Osteocyte (in vitro differentiated cells): Measurements from ENCODE around the gene ARMH2. TPM values are rescaled to one million over a fixed set of nuclear protein-coding genes. Genes with fewer than 3 reads are reported as not detected.

Experiments
- DNase-seq: peaks from one replicate; pipeline ENCODE4 v3.0.0; 2021; ENCODE audit warnings: mixed read lengths; ENCODE audit not compliant: unreplicated experiment; ENCODE audit errors: extremely low spot score
- H3K27ac Mint-ChIP-seq: one replicate; pipeline ENCODE4 v1.8.0; 2021; ENCODE audit warnings: mild to moderate bottlenecking, mixed read lengths; ENCODE audit not compliant: unreplicated experiment
- H3K27me3 Mint-ChIP-seq: one replicate; pipeline ENCODE4 v1.8.0; 2021; ENCODE audit warnings: mixed read lengths; ENCODE audit not compliant: unreplicated experiment
- H3K36me3 Mint-ChIP-seq: one replicate; pipeline ENCODE4 v1.8.0; 2021; ENCODE audit warnings: mixed read lengths; ENCODE audit not compliant: unreplicated experiment
- H3K4me1 Mint-ChIP-seq: one replicate; pipeline ENCODE4 v1.8.0; 2021; ENCODE audit warnings: mixed read lengths; ENCODE audit not compliant: unreplicated experiment
- H3K4me3 Mint-ChIP-seq: one replicate; pipeline ENCODE4 v1.8.0; 2021; ENCODE audit warnings: mild to moderate bottlenecking, moderate library complexity, mixed read lengths; ENCODE audit not compliant: unreplicated experiment
- H3K9me3 Mint-ChIP-seq: one replicate; pipeline ENCODE4 v1.8.0; 2021; ENCODE audit warnings: mixed read lengths; ENCODE audit not compliant: unreplicated experiment
- total RNA-seq: library from RNA; stranded (reverse); gene quantifications from 2 replicates; pipeline ENCODE4 v1.2.1, GENCODE V29; 2021
- TF ChIP-seq, protein P1 (sequence below): fragments of 200-600 bp; sonication (generic); IDR thresholded peaks from 2 replicates; pipeline ENCODE4 v1.5.0; 2021; ENCODE audit warnings: antibody characterized with exemption, mild to moderate bottlenecking, moderate library complexity

The ARMH2 gene
- total RNA-seq, 1 donor from 2014 or later = not detected

DNA sequence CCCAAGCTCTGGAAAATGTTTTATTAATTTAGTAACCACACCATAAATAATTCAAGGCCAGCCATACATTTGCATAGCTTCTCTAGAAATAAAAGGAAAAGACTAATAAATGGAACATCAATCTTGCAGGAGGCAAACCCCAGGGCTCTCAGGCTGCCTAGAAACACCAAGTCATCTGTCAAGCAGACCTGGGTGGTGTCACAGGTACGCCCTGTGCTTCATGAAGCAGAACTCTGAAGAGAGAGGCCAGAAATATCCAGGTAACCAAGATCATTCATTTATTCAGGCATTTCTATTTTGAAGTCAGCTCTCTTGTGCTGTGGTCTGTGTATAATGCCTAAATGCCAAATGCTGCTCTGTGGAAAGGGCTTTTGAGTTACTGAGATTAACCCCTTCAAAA, 45.3 kb upstream of the ARMH2 start:
- Mint-ChIP-seq H3K27ac (no peak overlapping the region), H3K4me3 (no peak overlapping the region), H3K36me3 (peaks cover 14% of the 10 kb centered on the region), H3K9me3 (no peaks in the 10 kb centered on the region), H3K4me1 (peaks cover 3% of the 10 kb centered on the region), H3K27me3 (no peaks in the 10 kb centered on the region)
- TF ChIP-seq, protein P1, sequence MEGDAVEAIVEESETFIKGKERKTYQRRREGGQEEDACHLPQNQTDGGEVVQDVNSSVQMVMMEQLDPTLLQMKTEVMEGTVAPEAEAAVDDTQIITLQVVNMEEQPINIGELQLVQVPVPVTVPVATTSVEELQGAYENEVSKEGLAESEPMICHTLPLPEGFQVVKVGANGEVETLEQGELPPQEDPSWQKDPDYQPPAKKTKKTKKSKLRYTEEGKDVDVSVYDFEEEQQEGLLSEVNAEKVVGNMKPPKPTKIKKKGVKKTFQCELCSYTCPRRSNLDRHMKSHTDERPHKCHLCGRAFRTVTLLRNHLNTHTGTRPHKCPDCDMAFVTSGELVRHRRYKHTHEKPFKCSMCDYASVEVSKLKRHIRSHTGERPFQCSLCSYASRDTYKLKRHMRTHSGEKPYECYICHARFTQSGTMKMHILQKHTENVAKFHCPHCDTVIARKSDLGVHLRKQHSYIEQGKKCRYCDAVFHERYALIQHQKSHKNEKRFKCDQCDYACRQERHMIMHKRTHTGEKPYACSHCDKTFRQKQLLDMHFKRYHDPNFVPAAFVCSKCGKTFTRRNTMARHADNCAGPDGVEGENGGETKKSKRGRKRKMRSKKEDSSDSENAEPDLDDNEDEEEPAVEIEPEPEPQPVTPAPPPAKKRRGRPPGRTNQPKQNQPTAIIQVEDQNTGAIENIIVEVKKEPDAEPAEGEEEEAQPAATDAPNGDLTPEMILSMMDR = no peak
- no peak for DNase-seq

DNA sequence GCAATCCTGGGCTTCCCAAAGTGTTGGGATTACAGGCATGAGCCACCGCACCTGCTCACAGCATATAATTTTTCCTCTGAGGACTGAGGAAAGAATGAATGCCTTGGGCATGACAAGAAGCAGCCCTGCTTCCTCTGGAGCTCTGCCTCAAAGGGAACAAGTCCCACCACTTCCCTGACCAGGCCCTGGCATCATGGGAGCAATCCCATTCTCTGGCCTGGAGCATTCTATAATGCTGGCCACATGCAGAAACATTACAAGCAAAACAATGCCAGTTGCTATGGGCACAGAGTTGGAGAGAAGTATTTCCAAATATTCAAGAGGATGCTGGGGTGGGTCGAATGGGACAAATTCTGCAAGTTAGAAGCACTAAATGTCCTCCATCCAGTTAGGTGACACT, 41.5 kb upstream of the ARMH2 start:
- Mint-ChIP-seq H3K9me3 (no peaks in the 10 kb centered on the region), H3K36me3 (peaks cover 9% of the 10 kb centered on the region), H3K27ac (no peak overlapping the region), H3K4me1 (peaks cover 9% of the 10 kb centered on the region), H3K27me3 (no peaks in the 10 kb centered on the region), H3K4me3 (no peak overlapping the region)
- DNase-seq = no peak
- TF ChIP-seq, protein P1 = no peak

DNA sequence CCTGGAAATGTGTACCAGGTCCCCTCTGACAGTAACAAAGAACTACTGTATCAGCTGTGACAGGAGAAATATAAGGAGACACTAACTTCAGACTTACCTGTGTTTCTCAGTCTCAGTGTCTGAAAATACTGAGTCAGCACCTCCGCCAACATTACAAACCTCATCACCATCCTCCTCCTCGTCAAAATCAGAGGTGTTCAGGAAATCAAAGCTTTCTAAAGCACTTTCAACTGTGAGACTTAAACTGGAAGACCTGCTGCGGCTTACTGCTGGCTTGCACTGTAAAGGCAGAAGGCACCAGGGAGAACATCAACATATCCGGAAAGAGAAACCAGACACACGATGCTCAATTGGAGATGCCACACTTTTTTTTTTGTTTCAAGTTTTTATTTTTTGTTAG, 40.3 kb upstream of the ARMH2 start:
- H3K27ac Mint-ChIP-seq = no peak overlapping the region
- peaks cover 12% of the 10 kb centered on the region for H3K4me1 Mint-ChIP-seq
- DNase-seq = no peak
- peaks cover 7% of the 10 kb centered on the region for H3K36me3 Mint-ChIP-seq
- TF ChIP-seq, protein P1 = no peak
- no peaks in the 10 kb centered on the region for H3K9me3 Mint-ChIP-seq
- no peak overlapping the region for H3K4me3 Mint-ChIP-seq
- H3K27me3 Mint-ChIP-seq = no peaks in the 10 kb centered on the region

DNA sequence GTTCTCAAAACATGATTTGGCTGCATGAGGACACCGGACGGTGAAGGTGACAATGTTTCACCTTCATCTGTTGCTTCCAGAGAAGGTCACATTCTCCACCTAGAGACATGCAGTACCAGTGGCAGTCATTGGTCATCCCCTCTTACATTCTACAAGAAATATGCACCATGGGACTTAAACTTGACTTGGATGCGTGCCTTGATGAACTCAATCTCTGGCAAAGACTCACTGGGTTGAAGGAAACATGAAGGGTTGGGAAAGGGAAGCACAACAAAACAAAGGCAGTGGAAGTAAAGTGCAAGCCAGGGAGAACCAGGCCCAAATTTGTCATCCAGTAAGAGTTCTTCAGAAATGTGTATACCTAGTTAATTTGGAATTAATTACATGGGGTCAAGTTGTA, 39.4 kb upstream of the ARMH2 start:
- Mint-ChIP-seq H3K36me3 (peaks cover 7% of the 10 kb centered on the region), H3K4me1 (peaks cover 20% of the 10 kb centered on the region), H3K9me3 (no peaks in the 10 kb centered on the region), H3K27me3 (no peaks in the 10 kb centered on the region), H3K4me3 (no peak overlapping the region), H3K27ac (no peak overlapping the region)
- TF ChIP-seq, protein P1 = no peak
- no peak for DNase-seq

DNA sequence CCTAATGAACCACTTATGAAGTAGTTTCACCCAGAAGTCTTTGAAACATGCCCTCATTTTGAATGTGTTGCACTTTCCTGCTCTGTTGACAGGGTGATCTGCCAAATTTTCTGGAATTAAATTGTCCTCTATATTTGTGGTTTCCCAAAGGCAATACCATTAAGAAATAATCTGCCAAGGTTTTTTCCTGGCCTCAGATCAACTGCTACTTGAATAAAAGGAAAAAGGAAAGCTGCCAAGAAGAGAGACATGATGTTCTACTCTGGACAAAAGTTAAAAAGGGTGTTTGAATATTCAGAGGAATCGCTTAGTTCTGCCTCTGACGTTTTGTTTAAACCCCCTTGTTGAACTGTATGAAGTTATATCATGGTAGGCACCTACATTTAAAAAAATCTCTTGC, 37.4 kb upstream of the ARMH2 start:
- Mint-ChIP-seq H3K9me3 (no peaks in the 10 kb centered on the region), H3K27me3 (no peaks in the 10 kb centered on the region), H3K27ac (no peak overlapping the region), H3K36me3 (peaks cover 2% of the 10 kb centered on the region), H3K4me3 (no peak overlapping the region), H3K4me1 (peaks cover 38% of the 10 kb centered on the region)
- TF ChIP-seq, protein P1 = no peak
- DNase-seq = no peak
